Measurements from ENCODE around the gene MCM3AP.

The MCM3AP gene

DNA sequence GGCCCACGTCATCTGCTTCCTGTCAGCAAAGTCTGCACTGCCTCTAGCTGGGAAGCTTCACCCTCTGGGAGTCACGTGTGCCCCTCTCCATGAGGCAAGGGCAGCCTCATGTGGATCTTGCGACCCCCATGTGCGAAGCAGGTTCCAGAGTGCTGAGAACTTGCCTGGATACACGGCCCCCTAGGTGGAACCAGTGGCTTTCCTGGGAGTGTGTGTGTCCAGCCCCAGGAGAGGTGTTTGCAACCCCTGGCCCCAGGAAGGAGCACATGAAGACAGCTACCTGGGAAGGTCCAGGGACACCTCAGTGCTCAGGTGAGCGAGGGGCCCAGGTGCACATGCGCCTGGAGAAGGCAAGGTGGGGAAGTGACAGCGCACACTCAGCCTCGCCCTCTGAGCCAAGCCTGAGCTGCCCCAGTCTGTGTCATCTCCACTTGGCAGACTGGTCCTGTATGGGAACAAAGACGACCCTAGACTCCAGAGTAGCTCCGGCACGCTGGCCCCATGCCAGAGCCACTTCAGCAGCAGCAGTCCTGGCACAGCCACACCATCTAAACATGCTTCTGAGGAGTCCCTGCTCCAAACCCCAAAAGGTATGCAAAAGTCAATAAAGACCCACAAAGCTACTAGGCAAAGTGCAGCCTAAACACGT is 65.7 kb downstream of the MCM3AP start:
- DNase-seq, result peak in 7 of 58 donors; percentile 11 to 77 (median 30)

GRCh38 chr21:46218906-46219590 is 66.4 kb downstream of the MCM3AP start:
- no peak for DNase-seq

DNA sequence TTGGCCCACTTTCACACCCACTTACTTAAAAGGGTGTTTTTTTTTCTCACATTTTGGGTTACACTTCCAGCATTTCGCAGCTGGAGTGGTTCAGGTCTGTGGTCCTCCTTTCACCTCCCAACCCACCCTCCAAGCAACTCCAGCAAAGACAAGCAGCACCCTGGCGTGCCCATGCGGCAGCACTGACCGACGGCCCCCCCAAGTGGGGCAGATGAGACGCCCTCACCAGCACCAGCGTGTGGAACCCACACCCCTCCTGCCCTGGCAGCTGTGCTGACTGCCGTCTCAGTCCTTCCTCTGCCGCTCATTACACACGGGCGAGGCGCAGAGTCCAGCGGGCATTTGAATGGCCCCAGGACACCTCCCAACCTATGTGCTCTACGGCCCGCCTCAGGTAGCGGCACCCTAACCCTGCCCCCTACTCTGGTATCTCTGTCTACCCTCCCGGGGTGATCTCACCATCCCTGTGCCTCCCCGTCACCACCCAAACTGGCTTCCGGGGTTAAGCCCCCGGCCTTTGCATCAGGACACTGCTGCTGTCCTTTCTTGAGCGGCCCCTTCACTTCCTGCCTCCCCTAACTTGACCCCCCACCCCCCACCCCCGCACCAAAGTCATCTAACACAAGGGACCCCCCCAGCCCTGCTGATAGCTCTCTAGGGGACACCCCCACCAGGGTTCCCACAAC is 67.8 kb downstream of the MCM3AP start:
- no peak for DNase-seq

DNA sequence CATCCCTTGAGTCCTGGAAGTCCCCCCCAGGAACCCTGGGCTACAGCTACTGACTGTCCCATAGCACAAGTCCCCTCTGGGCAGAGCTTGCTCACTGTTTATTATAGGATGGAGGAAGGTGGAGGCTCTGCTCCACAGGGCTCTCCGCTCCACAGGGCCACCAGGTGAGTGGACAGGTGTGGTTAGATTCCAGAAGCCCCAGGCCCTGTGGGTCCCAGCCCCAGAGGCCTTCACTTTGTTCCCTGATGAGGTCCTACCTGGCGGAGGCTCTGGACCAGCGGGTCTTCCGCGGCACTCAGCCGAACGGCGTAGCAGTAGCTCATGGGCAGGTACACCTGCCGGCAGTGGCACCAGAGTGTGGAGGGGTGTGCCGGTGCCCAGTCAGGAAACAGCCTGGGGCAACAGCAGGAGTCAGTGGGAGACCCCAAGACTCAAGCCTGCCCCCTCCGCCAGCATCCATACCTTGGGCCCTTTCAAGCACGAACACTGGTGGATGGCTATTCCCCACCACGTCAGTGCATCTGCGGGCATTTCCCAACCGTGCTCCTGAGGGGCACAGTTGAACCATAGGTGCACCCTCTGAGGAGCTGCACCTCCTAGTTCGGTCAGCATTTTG is 69.2 kb downstream of the MCM3AP start:
- DNase-seq, result no peak

DNA sequence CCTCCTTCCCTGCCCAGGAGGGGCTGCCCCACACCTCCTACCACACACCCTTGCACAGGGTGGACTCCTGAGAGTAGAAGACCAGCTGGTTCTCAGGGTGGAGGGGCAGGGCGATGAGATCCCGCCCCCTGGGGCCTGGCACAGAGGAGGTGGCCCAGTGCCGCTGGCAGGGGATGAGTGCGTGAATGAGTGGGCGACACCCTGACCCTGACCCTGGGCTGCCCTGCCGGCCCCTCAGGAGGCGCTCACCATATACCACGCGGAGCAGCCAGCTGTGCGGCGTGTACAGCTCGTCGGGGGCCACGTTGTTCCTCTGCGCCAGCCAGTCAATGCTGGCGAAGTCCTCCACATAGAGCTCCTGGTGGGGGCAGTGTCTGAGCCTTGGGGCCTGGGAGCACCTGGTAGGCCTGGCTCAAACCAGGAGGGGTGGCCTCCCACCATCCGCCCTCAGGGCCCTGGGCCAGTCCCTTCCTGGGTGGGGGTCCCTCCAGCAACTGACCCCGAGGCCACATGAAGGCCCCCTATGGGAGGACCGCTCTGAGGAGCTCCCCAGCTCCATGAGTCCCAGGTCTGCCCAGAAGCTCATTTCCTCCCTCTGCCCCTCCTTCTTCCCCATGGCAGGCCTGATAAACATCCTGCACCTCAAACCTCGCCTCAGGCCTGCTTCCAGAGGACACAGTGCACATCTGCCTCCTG is 69.8 kb downstream of the MCM3AP start:
- no peak for DNase-seq

DNA sequence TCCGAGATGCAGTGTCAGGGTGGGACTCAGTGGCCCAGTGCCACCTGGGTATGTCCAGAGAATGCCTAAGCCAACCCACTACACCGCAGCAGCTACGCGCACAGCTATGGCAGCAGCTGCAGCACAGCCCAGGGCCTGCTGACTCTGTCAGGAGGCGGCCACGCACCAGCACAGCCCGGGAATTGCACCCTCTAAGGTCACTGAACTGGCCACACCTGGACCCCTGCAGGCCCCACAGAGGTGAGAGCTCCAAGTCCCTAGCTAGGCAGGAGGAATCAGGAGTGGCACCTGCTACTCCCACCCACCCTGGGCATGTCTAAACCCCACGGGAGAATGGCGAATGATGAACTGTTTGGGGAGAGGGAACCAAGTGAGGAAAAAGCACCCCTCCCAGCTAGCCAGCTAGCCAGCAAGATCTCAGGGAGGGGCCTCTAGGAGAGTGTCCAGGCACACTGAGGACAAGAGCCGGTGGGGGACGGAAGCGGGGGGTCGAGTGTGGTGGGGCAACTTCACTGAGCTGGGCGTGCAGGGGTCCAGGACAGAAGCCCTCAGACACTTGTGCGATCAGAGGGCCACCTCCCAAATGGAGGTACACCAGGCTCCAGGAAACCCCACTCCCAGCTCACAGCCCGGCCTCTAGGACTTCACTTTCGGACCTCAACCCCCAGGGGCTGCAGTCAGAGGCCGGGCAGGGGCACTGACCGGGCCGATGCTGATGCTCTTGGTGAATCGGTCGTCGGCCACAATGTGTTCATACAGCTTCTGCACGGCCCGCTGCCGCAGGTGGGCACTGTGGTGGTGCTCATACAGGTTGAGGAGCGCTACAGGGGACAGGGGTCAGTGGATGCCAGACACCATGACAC is 70.7 kb downstream of the MCM3AP start:
- no peak for DNase-seq

GRCh38 chr21:46213620-46214286 is 71.7 kb downstream of the MCM3AP start:
- DNase-seq, result no peak

DNA sequence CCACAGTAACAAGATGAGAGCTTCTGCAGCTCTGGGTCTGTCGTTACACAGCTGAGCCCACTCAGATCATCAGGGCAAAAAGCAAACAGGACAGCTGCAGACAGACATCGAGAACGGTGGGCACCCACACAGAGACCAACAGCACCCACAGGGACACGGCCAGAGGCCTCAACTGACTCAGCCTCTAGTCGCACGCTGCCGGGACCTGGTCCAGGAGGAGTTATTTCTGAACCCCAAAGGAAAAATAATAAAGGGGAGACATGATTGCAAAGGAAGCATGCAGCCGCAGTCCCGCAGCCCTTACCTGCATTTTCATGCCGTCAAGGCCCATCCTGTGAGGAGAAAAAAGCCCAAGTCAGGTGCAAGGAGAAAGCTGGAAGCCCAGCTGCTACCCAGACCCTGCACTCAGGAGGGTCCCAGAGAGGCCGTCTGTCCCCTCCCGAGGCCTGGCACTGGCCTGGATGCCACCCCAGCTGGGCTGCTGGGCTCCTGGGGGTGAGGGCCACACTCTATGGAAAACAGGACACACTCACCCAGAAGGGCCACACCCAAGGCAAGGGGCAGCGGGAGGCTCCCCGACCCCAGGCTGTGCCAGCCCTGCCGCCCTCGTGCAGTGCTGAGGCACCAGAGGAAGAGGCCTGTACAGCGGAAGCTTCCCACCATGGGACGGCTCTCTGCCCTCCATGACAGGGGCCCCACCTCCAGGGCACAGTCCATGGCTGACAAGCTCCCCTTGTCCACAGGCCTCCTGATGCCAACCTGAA is 72.5 kb downstream of the MCM3AP start:
- no peak for DNase-seq

- no peak for DNase-seq
Observed at GRCh38 chr21:46211786-46212720, 73.4 kb downstream of the MCM3AP start.

DNA sequence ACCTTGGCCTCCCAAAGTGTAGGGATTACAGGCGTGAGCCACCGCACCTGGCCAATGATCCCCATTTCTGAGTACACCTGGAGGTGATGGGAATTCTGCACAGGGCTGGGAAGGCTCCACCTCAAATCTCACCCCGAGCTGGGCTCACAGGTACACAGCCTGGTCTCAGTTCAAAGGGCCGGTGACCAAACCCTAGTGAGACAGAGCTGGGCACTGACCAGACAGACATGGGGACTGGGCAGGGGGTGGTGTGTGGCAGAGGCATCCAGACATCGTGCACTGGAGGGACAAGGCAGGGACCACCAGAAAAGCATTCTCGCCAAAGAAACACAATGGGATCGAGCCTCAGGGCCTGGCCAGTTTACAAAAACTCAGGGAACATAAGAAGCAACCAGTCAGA is 74.0 kb downstream of the MCM3AP start:
- no peak for DNase-seq

DNA sequence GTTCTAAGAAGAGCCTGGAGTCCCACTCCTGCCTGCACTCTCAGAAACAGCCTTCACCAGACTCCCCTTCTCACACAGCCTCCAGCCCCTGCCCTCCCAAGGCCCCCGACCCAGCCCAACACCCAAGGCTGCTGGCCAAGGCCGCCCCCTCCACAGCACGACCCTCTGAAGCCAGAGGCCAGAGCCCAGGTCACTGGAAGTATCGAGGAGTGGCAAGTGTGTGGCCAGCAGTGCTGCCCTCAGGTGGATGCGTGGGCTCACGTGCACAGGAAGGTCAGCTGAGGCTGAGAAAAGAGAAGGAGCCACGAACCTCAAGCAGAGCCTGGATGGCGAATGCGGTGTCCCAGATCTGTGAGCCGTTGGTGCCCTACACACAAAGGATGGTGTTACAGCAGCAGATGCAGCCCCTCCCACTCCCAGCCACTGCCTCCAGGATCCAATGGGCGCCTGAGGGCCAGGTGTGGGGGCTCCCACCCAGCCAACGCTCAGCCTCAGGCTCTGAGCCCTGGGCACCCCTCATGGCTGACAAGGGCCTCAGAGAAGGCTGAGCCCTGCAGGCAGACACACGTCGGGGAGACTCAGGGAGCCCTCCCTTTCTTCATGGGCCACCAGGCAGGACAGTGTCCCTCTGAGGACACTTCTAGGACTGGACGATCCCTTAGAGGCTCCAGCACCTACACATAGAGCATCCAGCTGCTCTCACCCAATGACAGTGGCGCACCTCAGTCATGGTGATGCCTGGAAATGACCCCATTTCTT is 74.9 kb downstream of the MCM3AP start:
- DNase-seq, result no peak

- no peak for DNase-seq
Observed at GRCh38 chr21:46208761-46209721, 76.4 kb downstream of the MCM3AP start.

- DNase-seq, result no peak
Observed at GRCh38 chr21:46207920-46208591, 77.4 kb downstream of the MCM3AP start.

DNA sequence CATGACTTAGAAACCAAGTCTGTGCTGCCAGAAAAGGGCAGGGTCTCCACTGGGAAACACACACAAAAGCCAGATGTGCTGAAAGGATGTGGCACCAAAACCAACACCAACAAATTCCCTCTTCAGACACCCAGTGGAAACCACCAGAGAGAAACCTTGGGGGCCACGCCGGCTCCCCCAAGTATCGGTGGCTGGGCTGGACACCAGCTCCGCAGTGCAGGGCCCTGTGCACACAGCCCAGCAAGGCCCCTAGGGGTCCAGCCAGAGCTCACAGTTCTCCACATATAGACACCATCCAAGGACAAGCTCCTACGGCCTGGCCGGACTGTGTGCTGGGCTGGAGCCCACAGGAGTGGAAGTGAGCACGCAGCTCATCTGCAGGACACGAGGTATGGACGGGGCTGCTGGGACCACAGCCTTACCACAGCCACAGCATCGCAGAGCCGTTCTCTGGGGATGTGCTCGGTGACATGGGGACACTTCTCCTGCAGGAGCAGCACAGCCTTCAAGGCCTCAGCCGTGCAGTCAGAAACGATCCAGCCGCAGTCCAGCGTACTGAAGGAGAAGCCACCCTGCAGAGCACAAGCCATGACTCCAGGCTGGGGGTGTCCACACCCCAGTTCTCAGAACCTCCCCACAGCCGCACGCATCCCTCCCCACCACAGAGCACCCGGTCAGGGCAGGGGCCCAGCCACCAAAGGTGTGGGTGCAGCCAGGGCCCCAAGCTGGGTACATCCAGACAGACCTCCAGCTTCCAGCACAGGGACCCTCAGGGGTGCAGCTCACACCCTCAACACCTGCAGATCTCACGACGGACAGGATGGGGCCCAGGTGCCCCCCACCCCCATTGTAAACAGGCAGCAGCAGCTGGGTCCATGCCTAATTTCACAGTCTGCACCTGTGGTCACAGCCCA is 78.1 kb downstream of the MCM3AP start:
- no peak for DNase-seq
